ENCODE measurements around the gene SUCO. TPM values are rescaled to one million over a fixed set of nuclear protein-coding genes. Genes with fewer than 3 reads are reported as not detected.

The SUCO gene
- total RNA-seq, 1 experiment from 2014 or later: 37.4 TPM

- CTCF ChIA-PET: interaction anchor here (1.1 kb wide), 1 partner anchor 10 kb away, joined by 4 read pairs; no protein-coding TSS in a partner anchor
- ATAC-seq (no peak), DNase-seq (ENCODE audit: low spot score) (no peak)
- Mint-ChIP-seq H3K9me3 (peaks cover 35% of the 10 kb centered on the region), H3K4me1 (peaks cover 4% of the 10 kb centered on the region; the same call in 1 of the 2 replicates), H3K27ac (no peak overlapping the region), H3K27me3 (ENCODE audit: low read depth) (no peaks in the 10 kb centered on the region), H3K4me3 (no peak overlapping the region), H3K36me3 (peaks cover 48% of the 10 kb centered on the region)
- TF ChIP-seq CBFB (CRISPR knock-in tag; IDR thresholded peaks at IDR 0.05; ENCODE audit: low read depth) (no peak), JAZF1 (CRISPR knock-in tag; IDR thresholded peaks at IDR 0.05) (no peak), TP53 (CRISPR knock-in tag; IDR thresholded peaks at IDR 0.05) (no peak), RELA (CRISPR knock-in tag; IDR thresholded peaks at IDR 0.05; ENCODE audit: borderline replicate concordance) (no peak), CREM (CRISPR knock-in tag; IDR thresholded peaks at IDR 0.05) (no peak)
- POLR2A ChIA-PET: no interaction called here
These were observed 67.0 kb downstream of the SUCO start for GRCh38 chr1:172599912-172600311.

- Mint-ChIP-seq H3K4me1 (peaks cover 4% of the 10 kb centered on the region; the same call in 1 of the 2 replicates), H3K9me3 (peaks cover 28% of the 10 kb centered on the region), H3K4me3 (no peak overlapping the region), H3K27me3 (ENCODE audit: low read depth) (no peaks in the 10 kb centered on the region), H3K36me3 (peaks cover 43% of the 10 kb centered on the region), H3K27ac (peak overlapping the region; percentile 84; the same call in 1 of the 2 replicates)
- ChIA-PET CTCF (interaction anchor here (1.1 kb wide), 1 partner anchor 9 kb away, joined by 4 read pairs; no protein-coding TSS in a partner anchor), POLR2A (no interaction called here)
- TF ChIP-seq SMAD4 (CRISPR knock-in tag; IDR thresholded peaks at IDR 0.05): no peak
- TF ChIP-seq NFATC4 (CRISPR knock-in tag; IDR thresholded peaks at IDR 0.05): no peak
- TF ChIP-seq ZNF121 (CRISPR knock-in tag; IDR thresholded peaks at IDR 0.05): no peak
- no peak for TF ChIP-seq ZNF396 (CRISPR knock-in tag; IDR thresholded peaks at IDR 0.05; ENCODE audit: borderline replicate concordance)
- no peak for TF ChIP-seq EMX1 (CRISPR knock-in tag; IDR thresholded peaks at IDR 0.05)
- TF ChIP-seq SOX15 (CRISPR knock-in tag; IDR thresholded peaks at IDR 0.05): no peak
- TF ChIP-seq ZNF416 (CRISPR knock-in tag; IDR thresholded peaks at IDR 0.05): no peak
- TF ChIP-seq HMGXB4 (CRISPR knock-in tag; IDR thresholded peaks at IDR 0.05): no peak
- no peak for TF ChIP-seq ELF4 (CRISPR knock-in tag; IDR thresholded peaks at IDR 0.05; ENCODE audit: low read depth)
- no peak for TF ChIP-seq TEAD4 (CRISPR knock-in tag; IDR thresholded peaks at IDR 0.05)
- TF ChIP-seq ZBTB43 (CRISPR knock-in tag; IDR thresholded peaks at IDR 0.05): no peak
- no peak for TF ChIP-seq ZNF317 (CRISPR knock-in tag; IDR thresholded peaks at IDR 0.05; ENCODE audit: borderline replicate concordance, low read depth)
- no peak for TF ChIP-seq ATF1 (CRISPR knock-in tag; IDR thresholded peaks at IDR 0.05)
- TF ChIP-seq ZMAT4 (CRISPR knock-in tag; IDR thresholded peaks at IDR 0.05): no peak
- TF ChIP-seq FOXJ3 (CRISPR knock-in tag; IDR thresholded peaks at IDR 0.05; ENCODE audit: borderline replicate concordance): no peak
- no peak for TF ChIP-seq ESRRA (CRISPR knock-in tag; IDR thresholded peaks at IDR 0.05; ENCODE audit: borderline replicate concordance)
- no peak for TF ChIP-seq NFE2L1 (CRISPR knock-in tag; IDR thresholded peaks at IDR 0.05)
- TF ChIP-seq ZNF425 (CRISPR knock-in tag; conservative IDR thresholded peaks at IDR 0.05): no peak
- DNase-seq (ENCODE audit: low spot score): no peak
- no peak for ATAC-seq
These were observed 67.7 kb downstream of the SUCO start for GRCh38 chr1:172600615-172601014.

Measured in WTC11 (cell line).